Measurements from ENCODE around the gene LRRC61.

LRRC61 gene

GRCh38 chr7:150330211-150330885 lies 7.2 kb downstream of the LRRC61 start:
- no peaks in the 10 kb centered on the region for H3K9me3 ChIP-seq (ENCODE audit: control insufficient read depth in 2 of 2, low read length in 2 of 2)
- no peak overlapping the region for H3K27ac ChIP-seq (ENCODE audit: low read depth in 2 of 2, low read length in 2 of 2)

GRCh38 chr7:150332852-150333635 lies 9.9 kb downstream of the LRRC61 start:
- Histone ChIP-seq H3K36me3 (ENCODE audit: control insufficient read depth in 2 of 2, insufficient read depth in 2 of 2, low read length in 2 of 2) (peaks cover 6 to 15% of the 10 kb centered on the region in 2 donors), H3K27ac (ENCODE audit: low read depth in 2 of 2, low read length in 2 of 2) (no peak overlapping the region), H3K9ac (ENCODE audit: low read depth in 1 of 2, low read length in 2 of 2) (no peak overlapping the region), H3K4me1 (ENCODE audit: control insufficient read depth in 2 of 2, insufficient read depth in 2 of 2, low read length in 2 of 2) (peaks cover 10 to 13% of the 10 kb centered on the region in 2 donors), H3K9me3 (ENCODE audit: control insufficient read depth in 2 of 2, low read length in 2 of 2) (no peaks in the 10 kb centered on the region), H3K27me3 (ENCODE audit: control insufficient read depth in 2 of 2, insufficient read depth in 2 of 2, low read length in 2 of 2) (no peaks in the 10 kb centered on the region), H3K4me3 (ENCODE audit: low read length in 2 of 2) (no peak overlapping the region)

More at GRCh38 chr7:150330211-150330885, 7.2 kb downstream of the LRRC61 start:
- H3K36me3 ChIP-seq (ENCODE audit: control insufficient read depth in 2 of 2, insufficient read depth in 2 of 2, low read length in 2 of 2): peaks cover 6 to 13% of the 10 kb centered on the region in 2 donors
- no peaks in the 10 kb centered on the region for H3K4me1 ChIP-seq (ENCODE audit: control insufficient read depth in 2 of 2, insufficient read depth in 2 of 2, low read length in 2 of 2)
- H3K27me3 ChIP-seq (ENCODE audit: control insufficient read depth in 2 of 2, insufficient read depth in 2 of 2, low read length in 2 of 2): no peaks in the 10 kb centered on the region
- H3K4me3 ChIP-seq (ENCODE audit: low read length in 2 of 2): no peak overlapping the region
- H3K9ac ChIP-seq (ENCODE audit: low read depth in 1 of 2, low read length in 2 of 2): no peak overlapping the region

- Histone ChIP-seq H3K4me1 (ENCODE audit: control insufficient read depth in 2 of 2, insufficient read depth in 2 of 2, low read length in 2 of 2) (peaks cover 10 to 17% of the 10 kb centered on the region in 2 donors), H3K9me3 (ENCODE audit: control insufficient read depth in 2 of 2, low read length in 2 of 2) (no peaks in the 10 kb centered on the region), H3K36me3 (ENCODE audit: control insufficient read depth in 2 of 2, insufficient read depth in 2 of 2, low read length in 2 of 2) (peaks cover 4 to 11% of the 10 kb centered on the region in 2 donors), H3K9ac (ENCODE audit: low read depth in 1 of 2, low read length in 2 of 2) (no peak overlapping the region), H3K4me3 (ENCODE audit: low read length in 2 of 2) (no peak overlapping the region), H3K27me3 (ENCODE audit: control insufficient read depth in 2 of 2, insufficient read depth in 2 of 2, low read length in 2 of 2) (no peaks in the 10 kb centered on the region), H3K27ac (ENCODE audit: low read depth in 2 of 2, low read length in 2 of 2) (no peak overlapping the region)
Measured at GRCh38 chr7:150333659-150334058, 10.5 kb downstream of the LRRC61 start.

GRCh38 chr7:150334108-150334507 lies 11.0 kb downstream of the LRRC61 start:
- H3K27ac ChIP-seq (ENCODE audit: low read depth in 2 of 2, low read length in 2 of 2): no peak overlapping the region
- H3K27me3 ChIP-seq (ENCODE audit: control insufficient read depth in 2 of 2, insufficient read depth in 2 of 2, low read length in 2 of 2): no peaks in the 10 kb centered on the region
- H3K4me3 ChIP-seq (ENCODE audit: low read length in 2 of 2): no peak overlapping the region
- H3K9me3 ChIP-seq (ENCODE audit: control insufficient read depth in 2 of 2, low read length in 2 of 2): no peaks in the 10 kb centered on the region
- H3K9ac ChIP-seq (ENCODE audit: low read depth in 1 of 2, low read length in 2 of 2): no peak overlapping the region
- peaks cover 10 to 21% of the 10 kb centered on the region in 2 donors for H3K4me1 ChIP-seq (ENCODE audit: control insufficient read depth in 2 of 2, insufficient read depth in 2 of 2, low read length in 2 of 2)
- peaks cover 4 to 9% of the 10 kb centered on the region in 2 donors for H3K36me3 ChIP-seq (ENCODE audit: control insufficient read depth in 2 of 2, insufficient read depth in 2 of 2, low read length in 2 of 2)

GRCh38 chr7:150335108-150335773 lies 12.1 kb downstream of the LRRC61 start:
- H3K4me3 ChIP-seq (ENCODE audit: low read length in 2 of 2): no peak overlapping the region
- H3K27me3 ChIP-seq (ENCODE audit: control insufficient read depth in 2 of 2, insufficient read depth in 2 of 2, low read length in 2 of 2): no peaks in the 10 kb centered on the region
- peaks cover 20 to 32% of the 10 kb centered on the region in 2 donors for H3K4me1 ChIP-seq (ENCODE audit: control insufficient read depth in 2 of 2, insufficient read depth in 2 of 2, low read length in 2 of 2)
- H3K9ac ChIP-seq (ENCODE audit: low read depth in 1 of 2, low read length in 2 of 2): no peak overlapping the region
- peak overlapping the region in 1 of 2 donors; percentile 53 for H3K27ac ChIP-seq (ENCODE audit: low read depth in 2 of 2, low read length in 2 of 2)
- H3K9me3 ChIP-seq (ENCODE audit: control insufficient read depth in 2 of 2, low read length in 2 of 2): no peaks in the 10 kb centered on the region
- peaks cover 3 to 7% of the 10 kb centered on the region in 2 donors for H3K36me3 ChIP-seq (ENCODE audit: control insufficient read depth in 2 of 2, insufficient read depth in 2 of 2, low read length in 2 of 2)

- Histone ChIP-seq H3K27ac (ENCODE audit: low read depth in 2 of 2, low read length in 2 of 2) (peak overlapping the region in 1 of 2 donors; percentile 53), H3K9me3 (ENCODE audit: control insufficient read depth in 2 of 2, low read length in 2 of 2) (no peaks in the 10 kb centered on the region), H3K36me3 (ENCODE audit: control insufficient read depth in 2 of 2, insufficient read depth in 2 of 2, low read length in 2 of 2) (peaks cover 0 to 4% of the 10 kb centered on the region in 2 donors), H3K4me3 (ENCODE audit: low read length in 2 of 2) (no peak overlapping the region), H3K9ac (ENCODE audit: low read depth in 1 of 2, low read length in 2 of 2) (no peak overlapping the region), H3K27me3 (ENCODE audit: control insufficient read depth in 2 of 2, insufficient read depth in 2 of 2, low read length in 2 of 2) (no peaks in the 10 kb centered on the region), H3K4me1 (ENCODE audit: control insufficient read depth in 2 of 2, insufficient read depth in 2 of 2, low read length in 2 of 2) (peaks cover 20 to 33% of the 10 kb centered on the region in 2 donors)
Measured at GRCh38 chr7:150335774-150336112, 12.6 kb downstream of the LRRC61 start.

GRCh38 chr7:150336746-150337145 lies 13.6 kb downstream of the LRRC61 start:
- H3K4me1 ChIP-seq (ENCODE audit: control insufficient read depth in 2 of 2, insufficient read depth in 2 of 2, low read length in 2 of 2): peaks cover 20 to 39% of the 10 kb centered on the region in 2 donors
- no peak overlapping the region for H3K27ac ChIP-seq (ENCODE audit: low read depth in 2 of 2, low read length in 2 of 2)
- H3K27me3 ChIP-seq (ENCODE audit: control insufficient read depth in 2 of 2, insufficient read depth in 2 of 2, low read length in 2 of 2): no peaks in the 10 kb centered on the region
- peaks cover 0 to 4% of the 10 kb centered on the region in 2 donors for H3K36me3 ChIP-seq (ENCODE audit: control insufficient read depth in 2 of 2, insufficient read depth in 2 of 2, low read length in 2 of 2)
- no peak overlapping the region for H3K9ac ChIP-seq (ENCODE audit: low read depth in 1 of 2, low read length in 2 of 2)
- H3K9me3 ChIP-seq (ENCODE audit: control insufficient read depth in 2 of 2, low read length in 2 of 2): no peaks in the 10 kb centered on the region
- no peak overlapping the region for H3K4me3 ChIP-seq (ENCODE audit: low read length in 2 of 2)

- Histone ChIP-seq H3K27me3 (ENCODE audit: control insufficient read depth in 2 of 2, insufficient read depth in 2 of 2, low read length in 2 of 2) (peaks cover 0 to 4% of the 10 kb centered on the region in 2 donors), H3K27ac (ENCODE audit: low read depth in 2 of 2, low read length in 2 of 2) (peak overlapping the region; percentile 2 to 38), H3K4me1 (ENCODE audit: control insufficient read depth in 2 of 2, insufficient read depth in 2 of 2, low read length in 2 of 2) (peaks cover 20 to 41% of the 10 kb centered on the region in 2 donors), H3K4me3 (ENCODE audit: low read length in 2 of 2) (no peak overlapping the region), H3K36me3 (ENCODE audit: control insufficient read depth in 2 of 2, insufficient read depth in 2 of 2, low read length in 2 of 2) (peaks cover 0 to 4% of the 10 kb centered on the region in 2 donors), H3K9ac (ENCODE audit: low read depth in 1 of 2, low read length in 2 of 2) (peak overlapping the region in 1 of 2 donors; percentile 17), H3K9me3 (ENCODE audit: control insufficient read depth in 2 of 2, low read length in 2 of 2) (no peaks in the 10 kb centered on the region)
Measured at GRCh38 chr7:150337179-150337578, 14.0 kb downstream of the LRRC61 start.

- peaks cover 0 to 4% of the 10 kb centered on the region in 2 donors for H3K27me3 ChIP-seq (ENCODE audit: control insufficient read depth in 2 of 2, insufficient read depth in 2 of 2, low read length in 2 of 2)
- H3K9ac ChIP-seq (ENCODE audit: low read depth in 1 of 2, low read length in 2 of 2): no peak overlapping the region
- peaks cover 0 to 4% of the 10 kb centered on the region in 2 donors for H3K36me3 ChIP-seq (ENCODE audit: control insufficient read depth in 2 of 2, insufficient read depth in 2 of 2, low read length in 2 of 2)
- H3K4me3 ChIP-seq (ENCODE audit: low read length in 2 of 2): no peak overlapping the region
- no peaks in the 10 kb centered on the region for H3K9me3 ChIP-seq (ENCODE audit: control insufficient read depth in 2 of 2, low read length in 2 of 2)
- H3K27ac ChIP-seq (ENCODE audit: low read depth in 2 of 2, low read length in 2 of 2): peak overlapping the region; percentile 2 to 38
- H3K4me1 ChIP-seq (ENCODE audit: control insufficient read depth in 2 of 2, insufficient read depth in 2 of 2, low read length in 2 of 2): peaks cover 20 to 41% of the 10 kb centered on the region in 2 donors
Measured at GRCh38 chr7:150337659-150338081, 14.5 kb downstream of the LRRC61 start.

All from mucosa of rectum (tissue), 2 donors.